K562 (cell line): ENCODE data around the gene GOLGB1. TPM values are rescaled to one million over a fixed set of nuclear protein-coding genes. Genes with fewer than 3 reads are reported as not detected.

ENCODE experiments used
- ATAC-seq: fragments of 200-7000 bp; cut with Tn5 transposase; 3 replicates; pipeline ENCODE4 v1.9.1; 2020; ENCODE audit warnings: moderate library complexity
- BruUV-seq: library from RNA; stranded (reverse); fragments of 400-500 nt; replicated peaks from 2 replicates; lab custom pipeline; 2021; lab: Mats Ljungman, UMichigan
- CTCF ChIA-PET: fragments of 300-600 bp; formaldehyde crosslinking; extraction: SDS; loops from one replicate; lab custom pipeline; 2021; ENCODE audit warnings: low intra/inter-chr PET ratio; lab: Yijun Ruan, JAX
- POLR2A ChIA-PET: fragments of 300-600, 350-650 bp; sonication (Branson Sonifier 250); formaldehyde crosslinking; extraction: SDS; loops from one replicate; lab custom pipeline; 2021; ENCODE audit warnings: antibody characterized with exemption, inconsistent platforms; lab: Yijun Ruan, JAX
- DNase-seq, 4 experiments: peaks; one replicate each; pipeline versions ENCODE4 v3.0.0 to v3.0.0-alpha.2; 2011 to 2018; ENCODE audit warnings: low spot score in 3 of 4, mixed read lengths in 3 of 4; ENCODE audit errors: extremely low read depth in 1 of 4
- FAIRE-seq: peaks from 2 replicates; lab custom pipeline; 2011; peaks lifted over from hg19 to GRCh38; lab: Jason Lieb, UNC
- H2AFZ ChIP-seq: 2 replicates; pipeline ENCODE4 v1.6.0; 2011; ENCODE audit warnings: low read depth, low read length, control low read depth, inconsistent platforms
- H3K27ac ChIP-seq: fragments of 200-600 bp; 3 replicates; pipeline ENCODE4 v1.8.0; 2011; ENCODE audit warnings: low read depth, mild to moderate bottlenecking, control low read depth, inconsistent platforms, low read length, moderate library complexity, mixed read lengths; ENCODE audit errors: extremely low read depth
- H3K27me3 ChIP-seq, 2 experiments: fragments of 300-600 bp in 1 of 2; 2 replicates in 1 of 2; 3 replicates in 1 of 2; pipeline versions ENCODE4 v1.6.0 to v1.8.0; 2011; ENCODE audit warnings: inconsistent platforms in 2 of 2, low read length in 2 of 2, mild to moderate bottlenecking in 1 of 2, mixed read lengths in 1 of 2, moderate library complexity in 1 of 2; ENCODE audit not compliant: control insufficient read depth in 2 of 2, insufficient read depth in 2 of 2
- H3K36me3 ChIP-seq: fragments of 300-600 bp; 3 replicates; pipeline ENCODE4 v1.8.0; 2011; ENCODE audit warnings: mild to moderate bottlenecking, low read length, inconsistent platforms; ENCODE audit not compliant: control insufficient read depth, insufficient read depth
- H3K4me1 ChIP-seq, 2 experiments: fragments of 200-600 bp in 1 of 2; replicated peaks in 1 of 2; 2 replicates in 1 of 2; 3 replicates in 1 of 2; pipeline versions ENCODE4 v1.5.1 to v1.8.0; 2011; ENCODE audit warnings: inconsistent platforms in 2 of 2, low read length in 2 of 2, mild to moderate bottlenecking in 1 of 2, mixed read lengths in 1 of 2, moderate library complexity in 1 of 2; ENCODE audit not compliant: control insufficient read depth in 2 of 2, insufficient read depth in 2 of 2
- H3K4me2 ChIP-seq: 2 replicates; pipeline ENCODE4 v1.6.1; 2011; ENCODE audit warnings: low read length, control low read depth, inconsistent platforms, mixed read lengths; ENCODE audit not compliant: insufficient read depth
- H3K4me3 ChIP-seq: fragments of 200-600 bp; sonication (generic), shearing (Covaris generic); 2 replicates; pipeline ENCODE4 v1.5.1; 2016; ENCODE audit warnings: control low read depth, inconsistent platforms
- H3K79me2 ChIP-seq: fragments of 200-600 bp; 3 replicates; pipeline ENCODE4 v1.8.0; 2011; ENCODE audit warnings: low read length, inconsistent platforms; ENCODE audit not compliant: control insufficient read depth, insufficient read depth
- H3K9ac ChIP-seq, 2 experiments: 2 replicates each; pipeline versions ENCODE4 v1.6.0 to v1.6.1; 2011; ENCODE audit warnings: low read depth in 2 of 2, low read length in 2 of 2, control low read depth in 1 of 2, inconsistent platforms in 1 of 2, mild to moderate bottlenecking in 1 of 2, mixed read lengths in 1 of 2; ENCODE audit not compliant: insufficient read depth in 1 of 2
- H3K9me1 ChIP-seq: one replicate; pipeline ENCODE4 v1.6.0; 2011; ENCODE audit warnings: inconsistent platforms, mild to moderate bottlenecking, low read length, moderate library complexity; ENCODE audit not compliant: control insufficient read depth, insufficient read depth
- H3K9me3 ChIP-seq: replicated peaks from 2 replicates; pipeline ENCODE4 v1.5.1; 2011; ENCODE audit warnings: low read depth, low read length, inconsistent platforms; ENCODE audit not compliant: control insufficient read depth, insufficient read depth
- H4K20me1 ChIP-seq: replicated peaks from 2 replicates; pipeline ENCODE4 v1.6.1; 2011; ENCODE audit warnings: low read length, inconsistent platforms, mixed read lengths; ENCODE audit not compliant: control insufficient read depth, insufficient read depth
- ZNF766 ChIP-seq: fragments of 200-800 bp; sonication (Bioruptor generic); conservative IDR thresholded peaks from 2 replicates; pipeline ENCODE4 v1.6.1; 2016; ENCODE audit warnings: missing genetic modification characterization, missing compliant biosample characterization
- WGBS: fragments of 100-300 bp; shearing (Covaris generic); methylation state at CpG from one replicate; pipeline ENCODE4 v1.1.6; 2016; ENCODE audit warnings: low coverage, mixed read lengths; ENCODE audit not compliant: insufficient coverage; ENCODE audit errors: missing lambda C conversion rate; 5-methylcytosine and 5-hydroxymethylcytosine counted together
- in situ Hi-C: fragments of 300-500 bp; cut with MboI; formaldehyde crosslinking; loops from 4 replicates; pipeline ENCODE4 v1.15.0; 2018; ENCODE audit warnings: inconsistent platforms, mixed read lengths
- intact Hi-C: fragments of 100-400 bp; cut with micrococcal nuclease; formaldehyde crosslinking; loops from 2 replicates; pipeline ENCODE4 v1.14.2; 2022
- polyA plus RNA-seq, 8 experiments: library from polyadenylated mRNA; depleted of rRNA in 4 of 8; stranded (reverse) in 5 of 8; unstranded in 3 of 8; fragments of >200 nt; fragmentation: Nextera tagmentation in 2 of 8; fragmentation: Illumina TruSeq in 1 of 8; extraction: Ambion mirVana in 2 of 8; extraction: Trizol in 1 of 8; gene quantifications; 2 replicates each; pipeline versions ENCODE4 v1.2.1 to v1.2.3, GENCODE V29; 2011 to 2014; ENCODE audit warnings: inconsistent platforms in 1 of 8, missing spikeins in 1 of 8
- total RNA-seq, 7 experiments: library from RNA; depleted of rRNA in 6 of 7; stranded (reverse); fragments of >200 nt in 6 of 7; fragmentation: Illumina TruSeq in 2 of 7; extraction: Trizol in 2 of 7; gene quantifications; 2 replicates each; pipeline versions ENCODE4 v1.2.1 to v1.2.3, GENCODE V29; 2011 to 2021; ENCODE audit warnings: low replicate concordance in 1 of 7
- TF ChIP-seq, protein P1 (sequence below): sonication (generic); formaldehyde crosslinking; IDR thresholded peaks from 2 replicates; pipeline ENCODE4 v1.8.0; 2022; ENCODE audit warnings: mild to moderate bottlenecking, missing genetic modification reagents, borderline replicate concordance
- TF ChIP-seq, protein P2 (sequence below), 2 experiments: fragments of 150-350 bp in 1 of 2; IDR thresholded peaks; 2 replicates each; pipeline ENCODE4 v1.6.1; 2012 to 2016; ENCODE audit warnings: low read depth in 2 of 2, low read length in 2 of 2, mild to moderate bottlenecking in 1 of 2, moderate library complexity in 1 of 2

The GOLGB1 gene
- total and polyA plus RNA-seq, 9 of the 15 experiments (the other 6 are each of a cell fraction or from before 2014, with no cell fraction given) = 4.0 to 16.3 (median 9.7) TPM

DNA sequence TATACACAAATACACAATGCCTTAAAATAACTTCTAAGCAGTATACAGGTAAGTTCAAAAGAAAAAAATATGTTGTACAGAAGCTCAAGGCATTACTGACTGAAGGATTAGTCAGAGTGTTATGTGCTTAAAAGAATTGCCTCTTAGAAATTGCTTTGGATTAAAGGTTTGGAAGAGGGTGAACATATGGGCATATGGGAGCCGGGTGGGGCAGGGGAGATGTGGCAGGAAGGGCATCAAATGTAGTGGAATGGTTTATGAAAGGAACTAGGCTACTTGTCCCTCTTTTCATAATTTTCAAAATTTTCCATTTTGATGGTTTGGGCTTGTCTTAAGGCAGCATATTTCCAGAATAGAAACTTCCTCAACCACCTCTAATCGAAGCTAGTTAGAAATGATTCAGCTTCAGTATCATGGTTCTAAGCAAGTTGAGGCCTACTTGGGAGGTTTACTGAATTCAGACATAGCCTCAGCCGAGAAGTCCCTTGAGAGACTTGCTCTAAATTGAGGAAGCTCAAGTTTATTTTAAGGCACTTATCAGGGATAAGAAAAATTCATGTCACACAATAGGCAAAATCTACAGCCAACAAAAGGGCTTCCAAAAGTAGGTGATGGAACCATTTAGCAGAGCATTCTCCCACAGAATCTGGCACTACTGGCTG is 10.1 kb upstream of the GOLGB1 start:
- 4% methylated on average over 3 of the region's 3 CpGs for WGBS
- Histone ChIP-seq H3K4me2 (no peak overlapping the region), H3K36me3 (no peaks in the 10 kb centered on the region), H3K9ac (no peak overlapping the region), H4K20me1 (no peaks in the 10 kb centered on the region), H3K27ac (no peak overlapping the region), H2AFZ (no peak overlapping the region), H3K9me1 (no peaks in the 10 kb centered on the region), H3K4me1 (peaks cover 0 to 9% of the 10 kb centered on the region in 2 experiments; a peak in 2 of 5 replicates), H3K27me3 (no peaks in the 10 kb centered on the region), H3K4me3 (no peak overlapping the region), H3K79me2 (no peaks in the 10 kb centered on the region), H3K9me3 (no peaks in the 10 kb centered on the region)
- ChIA-PET POLR2A (interaction anchor here (0.8 to 1.2 kb wide), 2 partner anchors 10 to 48 kb away, joined by 3 read pairs; no protein-coding TSS in a partner anchor), CTCF (no interaction called here)
- intact Hi-C loops (no loop called here), in situ Hi-C loops (no loop called here)
- ATAC-seq (no peak), DNase-seq (no peak), FAIRE-seq (no peak)
- BruUV-seq = no TSS peak
- TF ChIP-seq, protein P1, sequence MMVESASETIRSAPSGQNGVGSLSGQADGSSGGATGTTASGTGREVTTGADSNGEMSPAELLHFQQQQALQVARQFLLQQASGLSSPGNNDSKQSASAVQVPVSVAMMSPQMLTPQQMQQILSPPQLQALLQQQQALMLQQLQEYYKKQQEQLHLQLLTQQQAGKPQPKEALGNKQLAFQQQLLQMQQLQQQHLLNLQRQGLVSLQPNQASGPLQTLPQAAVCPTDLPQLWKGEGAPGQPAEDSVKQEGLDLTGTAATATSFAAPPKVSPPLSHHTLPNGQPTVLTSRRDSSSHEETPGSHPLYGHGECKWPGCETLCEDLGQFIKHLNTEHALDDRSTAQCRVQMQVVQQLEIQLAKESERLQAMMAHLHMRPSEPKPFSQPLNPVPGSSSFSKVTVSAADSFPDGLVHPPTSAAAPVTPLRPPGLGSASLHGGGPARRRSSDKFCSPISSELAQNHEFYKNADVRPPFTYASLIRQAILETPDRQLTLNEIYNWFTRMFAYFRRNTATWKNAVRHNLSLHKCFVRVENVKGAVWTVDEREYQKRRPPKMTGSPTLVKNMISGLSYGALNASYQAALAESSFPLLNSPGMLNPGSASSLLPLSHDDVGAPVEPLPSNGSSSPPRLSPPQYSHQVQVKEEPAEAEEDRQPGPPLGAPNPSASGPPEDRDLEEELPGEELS (CRISPR knock-in tag) = no peak
- no peak for TF ChIP-seq ZNF766 (CRISPR knock-in tag)
- TF ChIP-seq, protein P2, sequence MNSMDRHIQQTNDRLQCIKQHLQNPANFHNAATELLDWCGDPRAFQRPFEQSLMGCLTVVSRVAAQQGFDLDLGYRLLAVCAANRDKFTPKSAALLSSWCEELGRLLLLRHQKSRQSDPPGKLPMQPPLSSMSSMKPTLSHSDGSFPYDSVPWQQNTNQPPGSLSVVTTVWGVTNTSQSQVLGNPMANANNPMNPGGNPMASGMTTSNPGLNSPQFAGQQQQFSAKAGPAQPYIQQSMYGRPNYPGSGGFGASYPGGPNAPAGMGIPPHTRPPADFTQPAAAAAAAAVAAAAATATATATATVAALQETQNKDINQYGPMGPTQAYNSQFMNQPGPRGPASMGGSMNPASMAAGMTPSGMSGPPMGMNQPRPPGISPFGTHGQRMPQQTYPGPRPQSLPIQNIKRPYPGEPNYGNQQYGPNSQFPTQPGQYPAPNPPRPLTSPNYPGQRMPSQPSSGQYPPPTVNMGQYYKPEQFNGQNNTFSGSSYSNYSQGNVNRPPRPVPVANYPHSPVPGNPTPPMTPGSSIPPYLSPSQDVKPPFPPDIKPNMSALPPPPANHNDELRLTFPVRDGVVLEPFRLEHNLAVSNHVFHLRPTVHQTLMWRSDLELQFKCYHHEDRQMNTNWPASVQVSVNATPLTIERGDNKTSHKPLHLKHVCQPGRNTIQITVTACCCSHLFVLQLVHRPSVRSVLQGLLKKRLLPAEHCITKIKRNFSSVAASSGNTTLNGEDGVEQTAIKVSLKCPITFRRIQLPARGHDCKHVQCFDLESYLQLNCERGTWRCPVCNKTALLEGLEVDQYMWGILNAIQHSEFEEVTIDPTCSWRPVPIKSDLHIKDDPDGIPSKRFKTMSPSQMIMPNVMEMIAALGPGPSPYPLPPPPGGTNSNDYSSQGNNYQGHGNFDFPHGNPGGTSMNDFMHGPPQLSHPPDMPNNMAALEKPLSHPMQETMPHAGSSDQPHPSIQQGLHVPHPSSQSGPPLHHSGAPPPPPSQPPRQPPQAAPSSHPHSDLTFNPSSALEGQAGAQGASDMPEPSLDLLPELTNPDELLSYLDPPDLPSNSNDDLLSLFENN (IDR thresholded peaks at IDR 0.05; ENCODE audit: low read depth in 2 of 2, low read length in 2 of 2) = no peak
